ENCODE data around the gene ACAT2. TPM values are rescaled to one million over a fixed set of nuclear protein-coding genes. Genes with fewer than 3 reads are reported as not detected.
"Not testable (repeated sequence)": the region's sequence is repeated elsewhere in the genome, so short reads cannot be mapped to it uniquely, and the experiment has no call there.

The ACAT2 gene
- polyA plus RNA-seq, 1 donor = 46.2 TPM

DNA sequence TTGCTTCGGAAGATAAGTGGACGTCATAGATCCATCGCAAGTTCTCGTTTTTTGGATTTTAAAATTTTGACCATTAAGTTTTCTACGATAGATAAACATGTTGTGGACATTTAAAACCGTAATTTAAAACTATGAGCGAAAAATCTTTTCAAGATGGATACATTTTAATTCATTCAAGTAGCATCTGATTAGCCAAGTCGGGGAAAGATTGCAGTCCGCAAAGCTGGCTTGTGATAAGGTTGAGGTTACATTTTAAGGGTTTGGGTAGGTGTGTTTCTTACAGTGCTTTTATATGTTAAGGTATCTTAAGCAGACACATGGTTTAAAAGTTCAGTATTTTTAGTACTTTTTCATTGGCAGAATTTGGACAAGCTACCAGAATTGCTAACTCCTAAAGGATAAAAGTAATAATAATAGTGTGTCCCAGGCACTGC, 33.3 kb upstream of the ACAT2 start:
- peak; percentile 15 for DNase-seq

GRCh38 chr6:159729598-159730331, 32.1 kb upstream of the ACAT2 start:
- DNase-seq = peak; percentile 6

- DNase-seq = no peak
These were observed 31.5 kb upstream of the ACAT2 start for GRCh38 chr6:159730332-159730676.

DNA sequence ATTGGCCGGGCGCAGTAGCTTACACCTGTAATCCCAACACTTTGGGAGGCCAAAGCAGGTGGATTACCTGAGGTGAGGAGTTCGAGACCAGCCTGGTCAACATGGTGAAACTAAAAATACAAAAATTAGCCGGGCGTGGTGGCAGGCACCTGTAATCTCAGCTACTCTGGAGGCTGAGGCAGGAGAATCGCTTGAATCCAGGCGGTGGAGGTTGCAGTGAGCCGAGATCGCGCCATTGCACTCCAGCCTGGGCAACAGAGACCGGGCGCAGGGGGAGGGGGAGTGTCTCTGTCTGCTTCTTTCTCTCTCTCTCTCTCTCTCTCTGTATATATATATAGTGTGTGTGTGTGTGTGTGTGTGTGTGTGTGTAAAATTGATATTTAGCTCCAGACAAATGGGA, 29.3 kb upstream of the ACAT2 start:
- not testable (repeated sequence) for DNase-seq

DNA sequence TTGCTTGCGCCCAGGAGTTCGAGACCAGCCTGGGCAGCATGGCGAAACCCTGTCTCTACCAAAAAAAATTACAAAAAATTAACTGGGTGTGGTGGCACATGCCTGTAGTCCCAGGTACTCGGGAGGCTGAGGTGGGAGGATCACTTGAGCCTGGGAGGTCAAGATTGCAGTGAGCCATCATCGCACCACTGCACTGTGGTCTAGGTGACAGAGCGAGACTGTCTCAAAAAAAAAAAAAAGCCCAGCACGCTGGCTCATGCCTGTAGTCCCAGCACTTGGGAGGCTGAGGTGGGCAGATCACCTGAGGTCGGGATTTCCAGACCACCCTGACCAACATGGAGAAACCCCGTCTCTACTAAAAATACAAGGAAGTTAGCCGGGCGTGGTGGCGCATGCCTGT, 28.4 kb upstream of the ACAT2 start:
- not testable (repeated sequence) for DNase-seq

- no peak for DNase-seq
These were observed 24.9 kb upstream of the ACAT2 start for GRCh38 chr6:159736908-159737307.

GRCh38 chr6:159739341-159739740, 22.5 kb upstream of the ACAT2 start:
- DNase-seq = no peak

- DNase-seq = no peak
These were observed 19.7 kb upstream of the ACAT2 start for GRCh38 chr6:159742165-159742564.

DNA sequence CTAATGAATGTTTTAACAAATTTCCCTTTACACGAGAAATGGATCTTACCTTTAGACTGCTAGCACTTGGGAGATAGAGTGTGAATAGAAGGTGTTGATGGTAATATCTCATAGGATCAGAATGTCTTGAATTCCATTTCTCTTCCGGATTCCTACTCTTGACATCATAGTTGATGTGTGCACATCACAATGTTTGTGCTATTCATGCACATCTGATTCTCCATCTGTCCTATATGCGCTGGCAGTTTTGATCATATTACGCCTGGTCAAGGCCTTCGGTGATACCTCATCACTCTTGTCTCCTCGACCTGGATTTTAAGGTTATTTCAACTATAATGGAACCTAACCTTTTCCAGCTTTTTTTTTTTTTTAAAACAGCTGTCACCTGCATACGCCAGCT, 16.8 kb upstream of the ACAT2 start:
- DNase-seq = no peak

- no peak for DNase-seq
These were observed 15.1 kb upstream of the ACAT2 start for GRCh38 chr6:159746759-159747158.

DNA sequence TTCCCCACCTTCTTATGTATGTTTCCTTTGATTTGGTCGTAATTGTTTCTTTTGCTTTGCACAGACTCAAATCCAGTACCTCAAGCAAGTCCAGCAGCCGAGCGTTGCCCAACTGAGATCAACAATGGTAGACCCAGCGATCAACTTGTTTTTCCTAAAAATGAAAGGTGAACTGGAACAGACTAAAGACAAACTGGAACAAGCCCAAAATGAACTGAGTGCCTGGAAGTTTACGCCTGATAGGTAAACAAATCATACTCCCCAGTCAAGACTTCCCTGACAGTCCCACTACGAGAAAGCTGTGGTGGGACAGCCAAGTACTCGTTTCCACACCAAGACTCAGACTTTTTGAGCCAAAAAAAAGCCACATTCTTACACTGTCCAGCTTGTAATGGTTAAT, 13.7 kb upstream of the ACAT2 start:
- not testable (repeated sequence) for DNase-seq

- DNase-seq = no peak
These were observed 10.4 kb upstream of the ACAT2 start for GRCh38 chr6:159751448-159751847.

GRCh38 chr6:159753081-159753872, 8.6 kb upstream of the ACAT2 start:
- DNase-seq = no peak

DNA sequence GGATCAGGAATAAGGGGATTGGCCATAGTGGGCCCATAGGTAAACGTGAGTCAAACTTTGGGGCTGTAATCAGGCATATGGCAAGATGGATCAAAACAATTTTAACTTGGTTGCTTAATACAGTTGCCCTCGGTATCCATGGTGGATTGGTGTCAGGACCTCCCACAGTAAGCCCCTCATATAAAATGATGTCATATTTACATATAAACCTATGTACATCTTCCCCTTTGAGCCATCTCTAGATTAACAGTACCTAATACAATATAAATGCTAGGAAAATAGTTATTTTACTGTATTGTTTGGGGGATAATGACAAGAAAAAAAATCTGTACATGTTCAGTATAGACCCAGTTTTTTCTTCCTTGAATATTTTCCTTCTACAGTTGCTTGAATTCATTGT, 7.4 kb upstream of the ACAT2 start:
- DNase-seq = no peak

GRCh38 chr6:159754959-159755914, 6.6 kb upstream of the ACAT2 start:
- no peak for DNase-seq

DNA sequence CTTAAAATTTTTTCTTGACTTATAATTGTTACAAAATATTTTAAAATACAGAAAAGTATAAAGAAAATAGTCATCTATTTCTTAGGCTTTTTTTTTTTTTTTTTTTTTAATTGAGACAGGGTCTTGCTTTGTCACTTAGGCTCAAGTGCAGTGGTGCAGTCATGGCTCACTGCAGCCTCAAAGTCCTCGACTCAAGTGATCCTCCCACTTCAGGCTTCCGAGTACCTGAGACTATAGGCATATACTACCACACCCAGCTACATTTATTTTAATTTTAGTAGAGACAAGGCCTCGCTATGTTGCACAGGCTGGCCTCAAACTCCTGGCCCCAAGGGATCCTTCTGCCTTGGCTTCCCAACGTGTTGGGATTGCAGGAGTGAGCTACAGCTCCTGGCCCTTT, 5.3 kb upstream of the ACAT2 start:
- DNase-seq = no peak

GRCh38 chr6:159758031-159759001, 3.5 kb upstream of the ACAT2 start:
- no peak for DNase-seq

DNA sequence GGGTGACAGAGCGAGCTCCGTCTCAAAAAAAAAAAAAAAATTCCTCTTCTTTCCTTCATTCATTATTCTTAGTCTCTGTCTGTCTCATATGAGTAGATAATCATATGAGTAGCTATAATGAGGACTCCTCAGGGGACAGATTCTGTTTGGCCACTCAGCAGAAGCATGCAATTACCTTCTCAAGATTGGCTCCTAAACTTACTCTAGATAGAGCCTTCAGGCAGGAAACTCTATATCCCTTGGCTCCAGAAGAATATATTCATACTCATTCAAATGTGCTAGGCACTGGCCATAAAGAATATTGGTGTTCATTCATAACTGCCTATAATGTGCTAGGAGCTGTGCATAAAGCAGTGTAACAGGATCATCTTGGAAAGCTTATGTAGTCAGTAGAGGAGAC, 2.2 kb upstream of the ACAT2 start:
- no peak for DNase-seq

GRCh38 chr6:159760602-159761057, 1.2 kb upstream of the ACAT2 start:
- no peak for DNase-seq

DNA sequence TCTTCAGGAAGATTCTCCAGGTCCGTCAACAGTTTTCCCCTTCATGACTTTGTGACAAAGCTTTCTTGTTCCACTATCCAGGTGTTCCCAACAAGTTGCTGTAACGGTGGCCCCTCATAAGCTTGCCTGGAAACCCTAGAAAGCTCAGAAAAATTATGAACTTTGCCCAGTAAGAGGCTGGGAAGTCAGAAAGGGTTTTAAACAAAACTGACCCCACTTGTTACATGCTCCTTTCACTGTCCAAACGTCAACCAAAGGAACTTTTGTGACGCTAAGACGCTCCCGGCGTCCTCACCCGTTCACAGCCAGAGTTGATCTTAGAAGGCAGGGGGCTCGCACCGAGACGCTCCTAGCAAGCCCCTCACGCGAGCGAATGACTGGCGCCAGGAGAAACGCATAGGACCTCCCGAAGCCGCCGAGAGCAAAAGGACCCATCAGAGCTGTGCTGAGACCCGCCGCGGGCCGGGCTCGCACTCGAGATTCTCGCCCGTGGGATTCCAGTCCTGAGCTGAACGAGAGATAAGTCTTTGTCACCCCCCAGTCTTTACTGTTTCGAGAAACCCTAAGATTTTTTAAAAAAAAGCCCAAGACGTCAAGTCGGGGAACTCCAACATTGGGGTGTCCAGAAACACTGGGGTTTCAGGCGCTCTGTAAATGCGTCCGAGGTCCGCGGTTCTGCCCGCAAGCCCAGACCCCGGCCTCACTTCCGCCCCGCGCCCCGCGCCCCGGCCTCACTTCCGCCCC, 544 bp upstream of the ACAT2 start:
- DNase-seq = peak; percentile 33

All from left kidney (tissue), 2 donors.